Neural progenitor cell (in vitro differentiated cells): ENCODE measurements around the gene SMG1. TPM values are rescaled to one million over a fixed set of nuclear protein-coding genes. Genes with fewer than 3 reads are reported as not detected.
A peak's percentile ranks its signal among the peaks of the same experiment; 100 is the strongest.

Experiments used
- DNase-seq: peaks from one replicate; pipeline ENCODE4 v3.0.0-alpha.2; 2016; ENCODE audit warnings: low spot score
- H2AFZ ChIP-seq: fragments of 200-600 bp; sonication (generic); replicated peaks from 2 replicates; pipeline ENCODE4 v1.6.1; 2016; ENCODE audit warnings: antibody characterized with exemption
- H3F3A ChIP-seq: fragments of 200-600 bp; sonication (generic); 2 replicates; pipeline ENCODE4 v1.6.1; 2016; ENCODE audit warnings: antibody characterized with exemption, low read depth
- H3K27ac ChIP-seq: fragments of 200-600 bp; sonication (generic); 2 replicates; pipeline ENCODE4 v1.5.1; 2016; ENCODE audit warnings: mild to moderate bottlenecking
- H3K27me3 ChIP-seq: fragments of 200-600 bp; sonication (generic); 2 replicates; pipeline ENCODE4 v1.6.1; 2016; ENCODE audit warnings: mild to moderate bottlenecking, moderate library complexity
- H3K36me3 ChIP-seq: fragments of 200-600 bp; sonication (generic); 2 replicates; pipeline ENCODE4 v1.5.1; 2016
- H3K4me1 ChIP-seq: fragments of 200-600 bp; sonication (generic); 2 replicates; pipeline ENCODE4 v1.6.1; 2016; ENCODE audit warnings: mixed run types
- H3K4me2 ChIP-seq: fragments of 200-600 bp; sonication (generic); 2 replicates; pipeline ENCODE4 v1.6.1; 2016
- H3K4me3 ChIP-seq: fragments of 200-600 bp; sonication (generic); 2 replicates; pipeline ENCODE4 v1.5.1; 2016
- H3K79me2 ChIP-seq: fragments of 200-600 bp; sonication (generic); 2 replicates; pipeline ENCODE4 v1.6.1; 2016; ENCODE audit warnings: low read depth
- H3K9ac ChIP-seq: fragments of 200-600 bp; sonication (generic); 2 replicates; pipeline ENCODE4 v1.6.1; 2016
- H3K9me3 ChIP-seq: fragments of 200-600 bp; sonication (generic); 2 replicates; pipeline ENCODE4 v1.5.1; 2016; ENCODE audit warnings: low read depth
- H4K20me1 ChIP-seq: fragments of 200-600 bp; sonication (generic); 2 replicates; pipeline ENCODE4 v1.6.1; 2016; ENCODE audit warnings: low read depth
- H3K27ac Mint-ChIP-seq: 3 replicates; pipeline ENCODE4 v1.8.0; 2021; ENCODE audit warnings: mixed read lengths
- H3K27me3 Mint-ChIP-seq: 2 replicates; pipeline ENCODE4 v1.8.0; 2022; ENCODE audit warnings: low read depth, mild to moderate bottlenecking, inconsistent platforms, moderate library complexity, mixed read lengths; ENCODE audit not compliant: insufficient read depth
- H3K36me3 Mint-ChIP-seq: 3 replicates; pipeline ENCODE4 v1.8.0; 2021; ENCODE audit warnings: mixed read lengths
- H3K4me1 Mint-ChIP-seq: 3 replicates; pipeline ENCODE4 v1.8.0; 2021; ENCODE audit warnings: mixed read lengths
- H3K4me3 Mint-ChIP-seq: 3 replicates; pipeline ENCODE4 v1.8.0; 2021; ENCODE audit warnings: mild to moderate bottlenecking, moderate library complexity, mixed read lengths
- H3K9me3 Mint-ChIP-seq: 3 replicates; pipeline ENCODE4 v1.8.0; 2020; ENCODE audit warnings: mixed read lengths
- EZH2 ChIP-seq: fragments of 200-600 bp; sonication (generic); IDR thresholded peaks from 2 replicates; pipeline ENCODE4 v1.6.1; 2017; ENCODE audit warnings: antibody characterized with exemption, mild to moderate bottlenecking, moderate library complexity
- EZH2phosphoT487 ChIP-seq: fragments of 200-600 bp; sonication (generic); IDR thresholded peaks from 2 replicates; pipeline ENCODE4 v1.6.1; 2017; ENCODE audit warnings: antibody characterized with exemption
- total RNA-seq: library from RNA; depleted of rRNA; stranded (reverse); fragments of >200 nt; gene quantifications from 2 replicates; pipeline ENCODE4 v1.2.3, GENCODE V29; 2015; ENCODE audit warnings: low replicate concordance
- TF ChIP-seq, protein P1 (sequence below): fragments of 200-600 bp; sonication (generic); IDR thresholded peaks from 2 replicates; pipeline ENCODE4 v1.5.1; 2017; ENCODE audit warnings: antibody characterized with exemption, mild to moderate bottlenecking

Gene SMG1
- total RNA-seq, 1 donor from 2014 or later, result 69.7 TPM

DNA sequence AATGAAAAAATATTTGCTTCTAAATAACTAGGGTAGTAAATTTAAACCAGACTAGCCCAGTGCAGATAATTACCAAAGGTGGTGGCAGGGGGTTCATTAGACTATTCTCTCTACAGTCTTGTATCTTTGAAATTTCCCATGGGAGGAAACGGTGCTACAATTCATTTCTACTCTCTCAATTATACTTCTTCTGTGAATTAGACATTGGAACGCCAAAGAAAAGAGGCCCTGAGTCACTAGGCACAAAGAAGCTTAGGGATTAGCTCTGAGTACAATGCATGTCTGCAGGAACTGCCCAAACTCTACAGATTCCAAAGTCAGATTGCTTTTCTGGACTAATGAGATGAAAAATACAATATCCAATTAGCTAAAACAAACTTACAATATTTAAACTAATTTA is 94.2 kb downstream of the SMG1 start:
- Histone ChIP-seq H3K9ac (no peak overlapping the region), H3K36me3 (peaks cover 32% of the 10 kb centered on the region), H3K4me2 (peak overlapping the region; percentile 62), H3K27me3 (no peaks in the 10 kb centered on the region), H3F3A (peaks cover 31% of the 10 kb centered on the region), H3K4me3 (peak overlapping the region; percentile 17), H3K4me1 (peaks cover 15% of the 10 kb centered on the region), H2AFZ (no peak overlapping the region), H3K79me2 (no peaks in the 10 kb centered on the region), H4K20me1 (peaks cover 13% of the 10 kb centered on the region), H3K27ac (peak overlapping the region; percentile 91), H3K9me3 (no peaks in the 10 kb centered on the region)
- Mint-ChIP-seq H3K4me3 (no peak overlapping the region), H3K36me3 (peaks cover 49% of the 10 kb centered on the region), H3K4me1 (peaks cover 17% of the 10 kb centered on the region), H3K27me3 (no peaks in the 10 kb centered on the region), H3K27ac (no peak overlapping the region), H3K9me3 (no peaks in the 10 kb centered on the region)
- peak; percentile 80 for DNase-seq
- TF ChIP-seq EZH2phosphoT487 (no peak), EZH2 (no peak)
- TF ChIP-seq, protein P1, sequence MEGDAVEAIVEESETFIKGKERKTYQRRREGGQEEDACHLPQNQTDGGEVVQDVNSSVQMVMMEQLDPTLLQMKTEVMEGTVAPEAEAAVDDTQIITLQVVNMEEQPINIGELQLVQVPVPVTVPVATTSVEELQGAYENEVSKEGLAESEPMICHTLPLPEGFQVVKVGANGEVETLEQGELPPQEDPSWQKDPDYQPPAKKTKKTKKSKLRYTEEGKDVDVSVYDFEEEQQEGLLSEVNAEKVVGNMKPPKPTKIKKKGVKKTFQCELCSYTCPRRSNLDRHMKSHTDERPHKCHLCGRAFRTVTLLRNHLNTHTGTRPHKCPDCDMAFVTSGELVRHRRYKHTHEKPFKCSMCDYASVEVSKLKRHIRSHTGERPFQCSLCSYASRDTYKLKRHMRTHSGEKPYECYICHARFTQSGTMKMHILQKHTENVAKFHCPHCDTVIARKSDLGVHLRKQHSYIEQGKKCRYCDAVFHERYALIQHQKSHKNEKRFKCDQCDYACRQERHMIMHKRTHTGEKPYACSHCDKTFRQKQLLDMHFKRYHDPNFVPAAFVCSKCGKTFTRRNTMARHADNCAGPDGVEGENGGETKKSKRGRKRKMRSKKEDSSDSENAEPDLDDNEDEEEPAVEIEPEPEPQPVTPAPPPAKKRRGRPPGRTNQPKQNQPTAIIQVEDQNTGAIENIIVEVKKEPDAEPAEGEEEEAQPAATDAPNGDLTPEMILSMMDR, result no peak

DNA sequence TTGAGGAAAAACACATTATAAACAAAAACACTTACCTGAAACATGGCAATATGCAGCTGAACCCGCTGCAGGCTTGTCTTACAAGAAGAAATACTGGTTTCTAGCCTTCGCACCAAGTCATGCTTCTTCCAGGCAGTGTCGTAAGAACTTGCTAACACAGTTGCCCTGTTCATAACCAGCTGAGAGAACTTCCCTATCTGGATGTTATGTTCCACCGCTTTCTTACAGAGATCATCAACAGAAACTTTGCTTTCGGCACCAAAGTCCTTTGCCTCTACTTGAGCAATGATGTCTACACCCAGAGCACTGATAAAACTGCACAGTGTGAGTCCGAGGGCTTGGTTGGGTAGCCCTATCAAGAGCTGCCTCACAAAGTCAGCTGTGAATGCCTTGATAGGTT is 97.0 kb downstream of the SMG1 start:
- peaks cover 27% of the 10 kb centered on the region for H3F3A ChIP-seq
- peaks cover 29% of the 10 kb centered on the region for H3K36me3 Mint-ChIP-seq
- no peaks in the 10 kb centered on the region for H3K79me2 ChIP-seq
- no peaks in the 10 kb centered on the region for H3K27me3 Mint-ChIP-seq
- H3K9me3 Mint-ChIP-seq, result no peaks in the 10 kb centered on the region
- H4K20me1 ChIP-seq, result peaks cover 13% of the 10 kb centered on the region
- H3K9me3 ChIP-seq, result no peaks in the 10 kb centered on the region
- H3K4me1 Mint-ChIP-seq, result peaks cover 17% of the 10 kb centered on the region
- H3K27me3 ChIP-seq, result no peaks in the 10 kb centered on the region
- peaks cover 15% of the 10 kb centered on the region for H3K4me1 ChIP-seq
- H3K27ac ChIP-seq, result peak overlapping the region; percentile 43
- no peak overlapping the region for H3K9ac ChIP-seq
- H3K27ac Mint-ChIP-seq, result no peak overlapping the region
- peaks cover 24% of the 10 kb centered on the region for H3K36me3 ChIP-seq
- no peak for DNase-seq
- no peak overlapping the region for H3K4me3 ChIP-seq
- no peak overlapping the region for H2AFZ ChIP-seq
- no peak overlapping the region for H3K4me3 Mint-ChIP-seq
- no peak overlapping the region for H3K4me2 ChIP-seq
- TF ChIP-seq, protein P1, result no peak
- TF ChIP-seq EZH2 (no peak), EZH2phosphoT487 (no peak)

DNA sequence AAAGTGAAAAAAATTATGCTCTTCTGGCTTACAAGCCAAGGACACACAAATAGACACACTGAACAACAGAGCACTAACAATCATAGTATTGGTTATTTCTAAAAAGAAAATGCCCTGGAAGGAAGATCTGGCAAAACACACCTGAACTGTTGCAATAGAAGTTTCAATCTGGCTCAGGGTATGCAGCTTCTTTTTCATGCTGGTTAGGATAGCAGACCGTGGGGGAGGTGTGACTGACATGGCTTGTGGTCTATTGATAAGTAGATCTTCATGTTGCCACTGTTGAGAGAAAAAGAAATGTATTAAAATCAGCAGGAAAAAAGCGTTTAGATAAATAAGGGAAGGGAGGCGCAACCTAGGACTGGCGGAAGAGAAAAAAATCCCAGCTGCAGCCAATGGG is 98.3 kb downstream of the SMG1 start:
- no peak overlapping the region for H3K27ac Mint-ChIP-seq
- H3K9me3 Mint-ChIP-seq, result no peaks in the 10 kb centered on the region
- no peaks in the 10 kb centered on the region for H3K27me3 Mint-ChIP-seq
- Histone ChIP-seq H3K36me3 (peaks cover 10% of the 10 kb centered on the region), H3K9ac (no peak overlapping the region), H3K4me1 (peaks cover 12% of the 10 kb centered on the region), H3K27ac (no peak overlapping the region), H3K9me3 (no peaks in the 10 kb centered on the region), H3K4me3 (no peak overlapping the region), H2AFZ (no peak overlapping the region), H3F3A (peaks cover 20% of the 10 kb centered on the region), H3K4me2 (no peak overlapping the region), H3K27me3 (no peaks in the 10 kb centered on the region), H4K20me1 (peaks cover 13% of the 10 kb centered on the region), H3K79me2 (no peaks in the 10 kb centered on the region)
- peaks cover 14% of the 10 kb centered on the region for H3K4me1 Mint-ChIP-seq
- no peak overlapping the region for H3K4me3 Mint-ChIP-seq
- H3K36me3 Mint-ChIP-seq, result peaks cover 23% of the 10 kb centered on the region
- TF ChIP-seq EZH2, result no peak
- TF ChIP-seq, protein P1, result no peak
- TF ChIP-seq EZH2phosphoT487, result no peak
- no peak for DNase-seq
